Prostate gland (tissue), 2 donors: ENCODE measurements around the gene FHIT.

ENCODE experiments used
- CTCF ChIP-seq, 4 experiments: fragments of 200-600 bp in 2 of 4; fragments of 450-650 bp in 2 of 4; sonication (generic) in 2 of 4; IDR thresholded peaks; 1 replicate in 3 of 4; 2 replicates in 1 of 4; pipeline ENCODE4 v1.5.1; 2016 to 2019; ENCODE audit warnings: antibody characterized with exemption in 4 of 4, mild to moderate bottlenecking in 2 of 4, moderate library complexity in 2 of 4
- POLR2A ChIP-seq: fragments of 450-650 bp; IDR thresholded peaks from one replicate; pipeline ENCODE4 v1.6.1; 2016; ENCODE audit warnings: antibody characterized with exemption, mild to moderate bottlenecking
- POLR2AphosphoS5 ChIP-seq: sonication (generic); formaldehyde crosslinking; IDR thresholded peaks from one replicate; pipeline ENCODE4 v1.6.1; 2017; ENCODE audit warnings: antibody characterized with exemption

- no peak for TF ChIP-seq CTCF (IDR thresholded peaks at IDR 0.05)
- no peak for TF ChIP-seq POLR2AphosphoS5
- TF ChIP-seq POLR2A = no peak
Observed at GRCh38 chr3:60952055-60952454, 299.2 kb downstream of the FHIT start.
